ELR (cell line): ENCODE results near the gene TBC1D32.
A peak's percentile ranks its signal among the peaks of the same experiment; 100 is the strongest.
"Not testable (repeated sequence)": the region's sequence is repeated elsewhere in the genome, so short reads cannot be mapped to it uniquely, and the experiment has no call there.

ENCODE experiments used
- DNase-seq: peaks from one replicate; pipeline ENCODE4 v3.0.0-alpha.2; 2015; ENCODE audit warnings: low read depth

The TBC1D32 gene

DNA sequence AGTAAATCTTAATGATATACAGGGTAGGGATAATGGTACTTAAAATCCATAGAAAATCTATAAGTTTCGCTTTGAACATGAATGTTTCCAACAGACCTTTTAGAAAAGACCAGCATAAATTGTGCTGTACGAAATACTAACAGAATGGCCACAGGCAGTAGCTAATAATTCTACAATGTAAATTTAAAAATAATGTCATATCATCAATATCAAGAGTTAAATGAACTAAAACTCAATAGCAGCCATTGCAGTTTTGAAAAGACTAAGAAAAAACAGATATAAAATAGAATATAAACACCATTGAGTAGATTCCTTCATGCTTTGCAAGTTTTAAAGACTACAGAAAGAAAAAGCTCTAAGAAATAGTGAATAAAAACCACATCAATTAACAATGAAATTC is 14.7 kb downstream of the TBC1D32 start:
- DNase-seq: no peak

DNA sequence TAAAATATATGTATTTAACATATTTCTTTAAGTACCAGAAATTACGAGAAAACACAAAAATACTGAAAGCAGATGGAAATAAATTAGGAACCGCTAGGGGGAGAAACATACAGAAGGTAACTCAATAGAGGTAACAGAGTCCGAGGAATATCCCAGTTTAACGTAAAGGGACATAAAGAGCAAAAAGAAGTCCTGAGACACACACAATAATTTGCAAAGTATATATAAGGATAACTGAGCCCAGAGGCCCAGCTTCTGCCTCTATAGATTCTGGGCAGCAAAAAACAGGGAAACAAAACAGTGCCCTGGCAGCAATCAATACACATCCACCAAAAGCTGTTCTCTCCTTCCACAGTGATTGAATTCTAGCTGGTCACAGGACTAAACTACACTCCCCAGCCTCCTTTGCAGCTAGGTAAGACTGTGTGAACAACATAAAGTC is 15.1 kb downstream of the TBC1D32 start:
- peak; percentile 62 for DNase-seq

DNA sequence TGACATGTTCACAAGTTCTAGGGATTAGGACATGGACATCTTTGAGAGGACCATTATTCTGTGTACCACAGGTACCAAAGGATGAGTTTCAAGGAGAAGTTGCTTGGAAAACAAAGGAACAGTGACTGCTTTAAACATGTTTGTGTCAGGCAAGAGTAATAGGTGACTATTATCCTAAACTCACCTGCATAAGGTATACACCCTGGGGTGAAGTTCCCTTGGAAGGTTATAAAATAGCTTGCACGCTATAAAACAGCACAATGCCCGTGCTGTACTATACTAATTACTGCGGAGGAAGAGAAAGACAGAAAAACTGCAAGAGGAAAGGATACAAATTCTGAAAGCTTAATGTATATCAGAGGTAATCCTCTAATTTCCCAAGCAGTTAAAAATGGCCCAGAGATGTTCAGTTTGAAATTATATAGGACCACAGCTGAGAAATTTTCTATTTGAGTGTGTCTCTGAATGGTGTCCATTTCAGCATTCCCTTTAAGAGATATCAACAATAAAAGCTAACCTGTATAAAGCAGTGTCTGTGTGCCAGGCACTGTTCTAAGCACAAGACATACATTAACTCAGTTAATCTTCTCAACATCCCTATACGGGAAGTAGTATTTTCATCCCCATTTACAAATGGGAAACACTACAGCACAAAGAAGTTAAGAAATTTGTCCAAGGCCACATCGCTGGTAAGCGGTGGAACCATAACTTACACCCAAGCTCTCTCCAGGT is 19.7 kb downstream of the TBC1D32 start:
- DNase-seq: no peak

DNA sequence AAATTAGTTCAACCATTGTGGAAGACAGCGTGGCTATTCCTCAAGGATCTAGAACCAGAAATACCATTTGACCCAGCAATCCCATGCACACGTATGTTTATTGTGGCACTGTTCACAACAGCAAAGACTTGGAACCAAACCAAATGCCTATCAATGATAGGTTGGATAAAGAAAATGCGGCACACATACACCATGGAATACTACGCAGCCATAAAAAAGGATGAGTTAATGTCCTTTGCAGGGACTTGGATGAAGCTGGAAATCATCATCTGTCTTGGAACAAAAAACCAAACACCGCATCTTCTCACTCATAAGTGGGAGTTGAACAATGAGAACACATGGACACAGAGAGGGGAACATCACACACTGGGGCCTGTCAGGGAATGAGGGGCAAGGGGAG is 22.5 kb downstream of the TBC1D32 start:
- DNase-seq: not testable (repeated sequence)

DNA sequence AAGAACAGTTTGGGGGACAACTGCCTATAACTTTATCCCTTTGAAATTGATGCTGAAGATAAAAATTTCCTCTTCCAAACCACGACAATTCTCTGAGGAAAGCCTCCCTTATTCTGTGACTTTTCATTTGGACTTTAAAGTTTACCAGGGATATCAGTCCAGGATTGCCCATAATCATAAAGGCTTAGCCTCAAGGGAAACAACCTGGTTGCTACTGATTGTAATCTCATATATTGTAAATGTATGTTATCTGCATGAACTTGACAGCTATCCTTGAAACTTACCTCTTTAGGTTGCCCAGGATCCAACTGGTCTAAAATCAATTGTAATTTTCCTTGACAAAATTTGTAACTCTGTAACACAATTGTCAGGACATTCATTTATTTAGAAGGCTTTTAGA is 23.8 kb downstream of the TBC1D32 start:
- DNase-seq: no peak

DNA sequence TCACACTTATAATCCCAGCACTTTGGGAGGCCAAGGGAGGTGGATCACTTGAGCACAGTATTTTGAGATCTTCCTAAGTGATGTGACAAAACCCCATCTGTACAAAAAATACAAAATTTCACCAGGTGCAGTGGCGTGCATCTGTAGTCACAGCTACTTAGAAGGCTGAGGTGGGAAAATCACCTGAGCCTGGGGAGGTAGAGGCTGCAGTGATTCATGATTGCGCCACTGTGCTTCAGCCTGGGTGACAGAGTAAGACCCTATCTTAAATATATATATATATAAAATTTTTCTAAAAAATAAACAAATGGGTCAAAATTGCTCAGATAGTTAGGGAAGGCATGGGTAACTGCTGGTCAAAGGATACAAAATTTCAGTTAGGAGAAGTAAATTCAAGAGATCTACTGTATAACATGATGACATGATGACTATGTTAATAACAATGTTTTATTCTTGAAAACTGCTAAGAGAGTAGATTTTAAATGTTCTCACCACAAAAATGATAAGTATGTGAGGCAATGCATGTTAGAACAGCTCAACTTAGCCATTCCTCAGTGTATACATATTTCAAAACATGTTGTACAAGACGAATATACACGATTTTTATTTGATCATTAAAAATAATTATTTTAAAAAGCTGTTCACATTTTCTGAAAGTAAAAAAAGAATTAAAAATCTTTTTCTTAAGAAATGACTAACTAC is 24.4 kb downstream of the TBC1D32 start:
- peak; percentile 68 for DNase-seq

DNA sequence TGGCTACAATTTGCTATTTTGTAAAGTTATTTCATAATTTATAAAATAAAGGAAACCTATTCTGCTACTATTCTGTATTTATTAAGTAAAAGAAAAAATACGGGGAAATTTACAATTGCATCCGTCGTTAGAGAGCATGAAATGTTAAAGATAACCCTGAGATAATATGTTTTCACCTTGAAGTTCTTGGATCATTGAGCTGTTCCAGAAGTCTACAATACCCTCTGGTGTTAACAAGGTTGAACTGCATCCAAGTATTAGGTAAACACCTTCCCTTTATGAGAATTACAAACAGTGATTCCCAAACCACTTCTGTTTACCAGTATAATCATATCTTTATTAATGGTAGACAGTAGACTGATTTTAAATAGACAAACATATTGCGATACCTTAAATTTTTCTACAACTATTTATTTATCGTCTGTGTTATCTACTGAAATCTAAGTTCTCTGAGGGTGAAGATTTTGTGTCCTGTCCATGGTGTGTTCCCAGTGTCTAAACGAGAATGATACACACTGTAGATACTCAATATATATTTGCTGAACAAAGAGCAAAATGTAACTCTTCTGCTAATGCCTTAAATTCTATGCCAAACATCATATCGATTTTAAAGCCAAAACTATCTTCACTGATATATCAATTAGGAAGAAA is 28.2 kb downstream of the TBC1D32 start:
- peak; percentile 65 for DNase-seq

DNA sequence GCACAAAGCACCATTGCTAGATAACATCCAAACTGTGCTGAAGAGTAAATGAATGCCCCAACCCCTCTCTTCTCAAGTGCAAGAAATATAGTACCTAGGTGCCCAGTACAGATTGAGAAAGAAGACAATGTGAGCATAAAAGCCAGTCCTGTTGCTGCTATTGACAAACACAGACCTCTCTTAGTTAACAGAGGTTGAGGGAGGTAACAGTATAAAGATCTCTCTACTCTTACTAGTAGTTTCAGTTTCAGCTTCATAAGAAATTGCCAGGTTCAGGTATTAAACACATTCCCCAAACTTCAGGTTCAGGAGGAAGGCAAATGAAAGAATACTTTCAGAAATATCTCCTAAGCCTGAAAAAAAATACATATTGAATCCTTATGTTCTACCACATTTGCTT is 31.4 kb downstream of the TBC1D32 start:
- no peak for DNase-seq

DNA sequence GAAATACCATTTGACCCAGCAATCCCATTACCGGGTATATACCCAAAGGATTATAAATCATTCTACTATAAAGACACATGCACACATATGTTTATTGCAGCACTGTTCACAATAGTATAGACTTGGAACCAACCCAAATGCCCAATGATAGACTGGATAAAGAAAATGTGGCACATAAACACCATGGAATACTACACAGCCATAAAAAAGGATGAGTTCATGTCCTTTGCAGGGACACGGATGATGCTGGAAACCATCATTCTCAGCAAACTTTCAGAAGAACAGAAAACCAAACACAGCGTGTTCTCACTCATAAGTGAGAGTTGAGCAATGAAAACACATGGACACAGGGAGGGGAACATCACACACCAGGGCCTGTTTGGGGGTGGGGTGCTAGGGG is 33.1 kb downstream of the TBC1D32 start:
- not testable (repeated sequence) for DNase-seq

DNA sequence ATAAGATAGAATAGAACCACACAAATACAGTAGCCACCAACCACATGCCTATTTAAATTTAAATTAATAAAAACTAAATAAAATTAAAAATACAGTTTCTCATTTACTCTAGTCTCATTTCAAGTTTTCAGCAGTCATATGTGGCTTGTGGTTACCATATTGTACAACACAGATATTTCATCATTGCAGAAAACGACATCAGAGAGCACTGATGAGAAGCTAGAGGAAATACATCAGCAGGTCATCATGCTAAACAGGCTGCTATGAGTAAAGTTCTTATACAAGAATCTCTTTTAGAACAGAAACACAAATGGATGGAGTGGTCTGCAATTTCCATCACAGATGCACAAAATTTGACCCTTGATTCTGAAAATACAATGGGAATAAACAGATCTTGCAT is 36.6 kb downstream of the TBC1D32 start:
- no peak for DNase-seq

DNA sequence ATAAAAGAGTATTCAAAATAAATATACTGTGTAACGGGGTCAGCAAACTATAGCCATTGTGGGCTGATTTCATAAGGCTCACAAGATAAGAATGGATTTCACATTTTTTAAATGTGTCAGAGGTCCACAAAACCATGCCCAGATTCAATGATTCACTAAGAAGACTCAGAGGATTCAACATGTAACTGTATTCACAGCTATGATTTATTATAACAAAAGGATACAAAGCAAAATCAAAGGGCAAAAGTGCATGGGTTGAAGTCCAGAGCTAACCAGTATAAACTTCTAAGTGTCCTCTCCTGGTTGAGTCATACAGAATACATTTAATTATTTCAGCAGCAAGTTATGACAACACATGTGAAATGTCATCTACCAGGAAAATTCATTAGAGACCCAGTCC is 49.2 kb downstream of the TBC1D32 start:
- DNase-seq: peak; percentile 48

DNA sequence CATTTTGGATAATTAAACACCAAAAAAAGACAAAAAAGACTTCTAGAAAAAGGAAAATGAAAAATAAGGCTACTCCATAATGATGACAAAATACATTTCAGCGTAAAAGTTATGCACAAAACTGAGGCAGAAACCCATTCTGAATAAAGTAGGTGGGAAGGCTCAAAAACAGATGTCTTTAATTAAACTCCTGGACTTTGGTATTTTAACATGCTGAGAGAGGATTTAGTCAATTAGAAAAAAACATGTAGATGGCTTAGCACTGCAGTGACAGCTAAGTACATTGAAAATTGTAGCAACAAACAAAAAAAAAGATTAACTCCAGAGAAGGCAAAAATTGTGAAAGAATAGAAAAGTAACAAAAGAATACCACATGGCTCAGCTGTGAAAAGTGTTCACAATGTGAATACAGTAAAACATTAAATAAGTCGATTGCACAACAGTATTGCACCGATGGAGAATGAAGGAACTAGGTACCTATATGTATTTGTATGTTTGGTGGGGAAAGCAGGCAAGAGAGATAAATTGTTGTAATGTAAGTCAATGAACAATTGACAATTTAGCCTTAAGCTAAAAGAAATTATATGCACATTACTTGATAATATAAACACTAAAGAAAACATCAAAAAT is 59.5 kb downstream of the TBC1D32 start:
- DNase-seq: no peak

DNA sequence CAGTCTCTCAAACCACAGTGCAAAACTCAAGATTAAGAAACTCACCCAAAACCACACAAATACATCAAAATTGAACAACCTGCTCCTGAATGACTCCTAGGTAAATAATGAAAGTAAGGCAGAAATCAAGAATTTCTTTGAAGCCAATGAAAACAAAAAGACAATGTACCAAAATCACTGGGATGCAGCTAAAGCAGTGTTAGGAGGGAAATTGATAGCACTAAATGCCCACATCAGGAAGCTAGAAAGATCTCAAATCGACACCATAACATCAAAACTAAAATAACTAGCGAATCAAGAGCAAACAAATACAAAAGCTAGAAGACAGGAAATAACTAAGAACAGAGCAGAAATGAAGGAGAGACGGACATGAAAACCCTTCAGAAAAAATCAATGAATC is 70.5 kb downstream of the TBC1D32 start:
- no peak for DNase-seq

DNA sequence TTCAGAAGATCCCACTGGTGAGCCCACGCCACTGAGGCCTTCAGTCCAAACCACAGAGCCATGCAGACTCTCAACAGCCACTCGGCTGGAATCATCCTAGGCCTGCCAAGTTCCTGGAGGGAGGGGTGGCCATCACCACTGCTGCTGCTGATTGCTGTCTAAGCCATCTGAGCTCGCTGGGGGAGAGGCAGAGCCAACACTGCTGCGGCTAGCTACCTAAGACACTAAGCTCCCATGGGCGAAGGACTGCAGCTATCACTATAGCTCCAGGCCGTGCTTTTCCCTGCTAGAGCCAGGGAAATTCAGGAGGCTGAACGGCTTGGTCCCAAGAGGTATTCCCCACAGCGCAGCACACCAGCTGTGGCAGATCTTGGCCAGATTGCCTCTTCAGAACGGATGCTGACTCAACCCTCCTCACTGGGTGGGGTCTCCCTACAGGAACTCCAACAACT is 73.6 kb downstream of the TBC1D32 start:
- DNase-seq: peak; percentile 65

DNA sequence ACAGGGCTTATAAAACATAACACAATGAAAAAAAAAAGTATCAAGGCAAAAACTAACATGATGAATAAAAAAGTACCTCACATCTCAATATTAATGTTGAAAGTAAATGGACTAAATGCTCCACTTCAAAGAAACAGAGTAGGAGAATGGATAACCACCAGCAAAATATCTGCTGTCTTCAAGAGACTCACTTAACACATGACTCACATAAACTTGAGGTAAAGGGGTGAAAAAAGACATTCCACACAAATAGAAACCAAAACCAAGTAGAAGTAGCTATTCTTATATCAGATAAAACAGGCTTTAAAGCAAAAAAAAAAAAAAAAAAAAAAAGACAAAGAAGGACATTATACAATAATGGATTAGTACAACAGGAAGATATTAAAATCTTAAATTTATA is 86.9 kb downstream of the TBC1D32 start:
- DNase-seq: peak; percentile 62

DNA sequence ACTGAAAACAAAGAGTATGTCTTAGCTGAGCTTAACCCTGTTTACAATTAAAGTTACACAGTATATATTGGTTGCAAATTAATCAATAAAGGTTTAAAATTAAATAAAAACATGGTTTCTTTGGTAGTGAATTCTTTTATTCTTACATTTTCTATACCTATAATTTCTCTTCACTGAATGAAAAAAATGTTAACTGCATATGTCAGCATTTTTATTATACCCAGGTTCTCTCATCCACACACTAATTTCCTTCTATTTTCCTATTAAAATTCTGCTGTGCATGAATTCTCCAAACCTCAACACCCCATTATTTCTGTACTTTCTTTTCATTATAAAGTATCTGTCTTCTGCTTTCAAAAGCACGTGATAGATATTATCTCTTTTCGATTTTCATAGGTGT is 91.9 kb downstream of the TBC1D32 start:
- DNase-seq: no peak

DNA sequence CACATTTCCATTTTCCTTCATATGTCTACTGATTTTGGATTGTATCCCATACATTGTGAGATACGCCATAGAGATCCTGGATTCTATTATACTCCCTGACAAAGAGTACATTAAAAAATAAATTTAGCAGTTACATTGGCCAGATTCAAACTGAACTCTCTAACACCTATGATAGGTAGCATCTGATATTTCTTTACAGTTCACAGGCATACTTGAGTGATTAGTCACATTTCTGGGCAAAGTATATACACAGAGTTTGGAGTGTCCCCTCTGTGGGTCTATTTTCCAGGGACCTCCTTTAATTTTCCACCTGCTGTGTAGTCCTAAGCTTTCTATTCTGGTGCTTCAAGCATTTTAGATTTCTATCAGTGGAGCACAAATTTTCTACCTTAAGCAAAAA is 96.4 kb downstream of the TBC1D32 start:
- DNase-seq: peak; percentile 24

DNA sequence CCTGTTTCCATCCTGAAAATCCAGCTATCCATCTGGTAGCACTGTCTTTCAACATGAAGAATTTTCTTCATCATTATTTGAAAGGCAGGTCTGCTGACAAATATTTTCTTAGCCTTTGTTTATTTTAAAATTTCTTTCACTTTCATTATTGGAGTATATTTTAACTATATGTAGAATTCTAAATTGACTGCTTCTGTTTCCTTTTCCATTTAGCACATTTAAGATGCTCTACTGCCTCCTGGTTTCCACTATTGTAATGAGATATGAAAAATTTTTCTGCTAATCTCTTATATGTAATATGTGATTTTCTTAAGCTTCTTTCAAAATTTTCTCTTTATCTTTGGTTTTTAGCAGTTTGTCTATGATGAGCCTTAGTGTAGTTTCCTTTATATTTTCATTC is 97.3 kb downstream of the TBC1D32 start:
- no peak for DNase-seq

DNA sequence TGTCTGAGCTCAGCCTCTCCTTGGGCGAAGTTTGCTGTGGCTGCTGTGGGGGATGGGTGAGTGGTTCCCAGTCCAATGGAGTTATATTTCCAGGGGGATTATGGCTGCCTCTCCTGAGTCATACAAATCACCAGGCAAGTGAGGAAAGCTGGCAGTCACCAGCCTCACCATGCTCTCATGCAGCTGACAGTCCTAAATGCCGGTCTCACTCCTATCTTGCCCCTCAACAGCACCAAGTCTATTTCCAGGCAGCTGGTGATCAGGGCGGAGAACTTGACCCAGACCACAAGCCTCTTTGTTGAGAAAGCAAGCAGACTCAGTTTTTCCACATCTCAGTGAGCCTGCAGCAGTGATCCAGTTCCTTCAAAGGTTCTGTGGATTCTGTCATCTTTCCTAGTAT is 98.9 kb downstream of the TBC1D32 start:
- DNase-seq: no peak

DNA sequence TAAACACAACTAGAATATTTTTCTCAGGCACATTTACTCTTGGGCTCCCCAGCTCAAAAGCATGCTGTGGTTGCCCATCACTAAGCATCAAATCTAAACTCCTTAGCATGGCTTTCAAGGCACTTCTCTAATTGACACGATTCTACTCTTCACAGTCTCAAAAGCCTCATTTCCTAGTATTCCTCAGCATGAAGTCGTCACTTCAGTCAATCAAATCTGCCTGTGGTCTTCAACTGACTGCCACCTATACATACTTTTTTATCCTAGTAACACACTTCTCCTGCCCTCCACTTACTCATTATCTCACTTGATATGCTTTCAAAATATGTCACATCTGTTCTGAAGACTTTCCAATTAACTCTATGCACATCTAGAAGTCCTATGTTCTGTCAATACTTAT is 110.3 kb downstream of the TBC1D32 start:
- DNase-seq: no peak

DNA sequence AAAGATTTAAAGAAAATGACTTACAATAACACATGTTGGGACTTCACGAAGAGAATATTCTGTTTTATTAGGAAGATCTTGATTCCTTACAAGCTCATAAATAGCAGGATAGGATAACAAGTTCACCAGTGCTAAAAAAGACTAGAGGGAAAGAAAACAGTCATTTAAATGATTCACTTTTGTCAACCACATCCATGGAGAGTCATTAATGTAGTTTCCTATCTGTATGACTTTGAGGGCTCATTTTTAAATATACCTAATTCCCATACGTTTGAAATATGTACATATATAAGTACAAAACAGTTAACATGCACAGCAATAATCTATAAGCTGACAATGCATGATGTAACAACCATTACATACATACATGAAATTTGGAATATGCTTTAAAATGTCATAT is 111.1 kb downstream of the TBC1D32 start:
- peak; percentile 11 for DNase-seq

DNA sequence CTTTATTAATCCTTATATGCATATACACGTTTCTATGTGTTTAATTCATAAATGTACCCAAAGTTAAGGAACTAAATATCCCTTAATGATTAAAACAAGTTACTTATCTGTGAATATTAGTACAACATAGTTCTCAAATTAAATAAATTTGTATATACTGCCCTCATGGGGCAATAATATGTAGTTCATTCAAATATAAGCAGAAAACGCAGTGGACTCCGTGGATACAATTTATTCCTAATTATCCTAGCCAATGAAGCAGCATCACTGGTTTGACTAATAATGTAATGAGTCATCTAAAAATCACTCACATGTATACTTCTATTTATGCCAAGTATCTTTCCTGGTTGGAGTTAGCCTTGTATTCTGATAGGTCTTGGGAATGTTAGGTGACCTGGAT is 111.6 kb downstream of the TBC1D32 start:
- DNase-seq: peak; percentile 77

DNA sequence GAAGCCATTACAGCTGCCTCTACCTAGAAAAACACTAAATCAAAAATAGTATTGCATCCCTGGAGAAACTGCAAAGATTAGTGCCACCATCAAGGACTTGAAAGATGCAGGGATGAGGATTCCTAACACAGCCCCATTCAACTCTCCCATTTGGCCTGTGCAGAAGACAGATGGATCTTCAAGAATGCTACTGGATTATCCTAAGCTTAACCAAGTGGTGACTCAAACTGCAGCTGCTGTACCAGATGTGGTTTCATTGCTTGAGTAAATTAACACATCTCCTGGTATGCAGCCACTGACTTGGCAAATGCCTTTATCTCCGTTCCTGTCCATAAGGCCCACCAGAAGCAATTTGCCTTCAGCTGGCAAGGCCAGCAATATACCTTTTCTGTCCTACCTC is 117.4 kb downstream of the TBC1D32 start:
- no peak for DNase-seq
